ENCODE measurements around the gene MAEA.

MAEA gene

DNA sequence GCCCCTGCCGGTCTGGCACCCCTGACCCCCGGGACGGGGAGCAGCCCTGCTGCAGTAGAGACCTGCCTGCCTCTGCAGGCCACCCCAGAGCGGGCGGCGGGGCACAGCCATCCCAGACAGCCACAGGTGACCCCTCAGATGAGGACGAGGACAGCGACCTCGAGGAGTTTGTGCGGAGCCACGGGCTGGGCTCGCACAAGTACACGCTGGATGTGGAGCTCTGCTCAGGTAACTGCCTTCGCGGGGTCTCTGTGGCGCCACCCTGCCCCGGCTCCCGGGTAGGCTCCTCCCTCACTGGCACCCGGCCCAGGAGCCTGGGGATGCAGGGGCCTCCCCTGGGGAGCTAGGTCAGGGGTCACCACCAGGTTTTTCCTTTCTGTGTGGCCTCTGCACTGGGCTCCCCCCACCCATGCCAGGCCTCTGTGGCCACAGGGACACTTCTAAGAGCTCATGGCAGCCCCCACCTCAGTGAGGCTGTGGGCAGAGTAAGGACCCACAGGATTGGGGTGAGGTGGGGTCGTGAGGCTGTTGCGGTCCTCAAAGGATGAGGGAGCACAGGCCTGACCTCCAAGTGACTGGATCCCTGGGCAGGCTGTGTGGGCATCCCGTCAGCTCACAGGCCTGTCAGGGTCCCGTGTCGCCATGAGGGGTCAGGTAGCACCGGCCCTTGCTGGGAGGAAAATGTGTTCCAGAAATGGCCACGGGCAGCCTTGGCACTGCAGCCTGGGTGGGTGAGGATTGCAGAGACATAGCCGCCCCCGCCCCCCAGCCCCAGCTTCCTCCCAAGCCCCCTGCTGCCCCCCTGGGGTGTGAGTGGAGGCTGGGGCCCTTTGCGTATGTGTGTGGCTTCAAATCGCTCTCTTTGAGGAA lies 63.7 kb downstream of the MAEA start:
- DNase-seq (ENCODE audit: low read depth in 2 of 2), result no peak

- DNase-seq (ENCODE audit: low read depth in 2 of 2), result no peak
Measured at GRCh38 chr4:1354136-1354982, 64.7 kb downstream of the MAEA start.

DNA sequence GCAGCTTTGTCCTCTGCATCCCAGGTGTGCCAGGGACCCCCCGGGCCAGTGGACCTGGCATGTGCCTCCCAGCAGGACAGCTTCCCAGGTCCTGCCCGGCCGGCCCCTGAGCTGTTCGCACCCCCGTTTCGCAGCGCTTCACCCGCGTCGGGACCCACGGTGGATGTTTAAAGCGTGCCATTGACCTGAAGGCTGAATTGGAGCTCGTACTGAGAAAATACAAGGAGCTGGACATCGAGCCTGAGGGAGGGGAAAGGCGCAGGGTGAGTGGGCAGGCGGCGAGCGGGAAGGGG lies 65.2 kb downstream of the MAEA start:
- no peak for DNase-seq (ENCODE audit: low read depth in 2 of 2)

GRCh38 chr4:1355378-1355777 lies 65.7 kb downstream of the MAEA start:
- DNase-seq (ENCODE audit: low read depth in 2 of 2), result no peak

- no peak for DNase-seq (ENCODE audit: low read depth in 2 of 2)
Measured at GRCh38 chr4:1356181-1356998, 66.7 kb downstream of the MAEA start.

GRCh38 chr4:1357356-1358248 lies 67.9 kb downstream of the MAEA start:
- no peak for DNase-seq (ENCODE audit: low read depth in 2 of 2)

GRCh38 chr4:1358421-1359143 lies 68.9 kb downstream of the MAEA start:
- DNase-seq (ENCODE audit: low read depth in 2 of 2), result no peak

- DNase-seq (ENCODE audit: low read depth in 2 of 2), result peak in 1 of 2 experiments; percentile 36
Measured at GRCh38 chr4:1359144-1359501, 69.4 kb downstream of the MAEA start.

- DNase-seq (ENCODE audit: low read depth in 2 of 2), result no peak
Measured at GRCh38 chr4:1359976-1360375, 70.3 kb downstream of the MAEA start.

- peak in 1 of 2 experiments; percentile 29 for DNase-seq (ENCODE audit: low read depth in 2 of 2)
Measured at GRCh38 chr4:1360423-1361283, 71.0 kb downstream of the MAEA start.

GRCh38 chr4:1361431-1361830 lies 71.7 kb downstream of the MAEA start:
- DNase-seq (ENCODE audit: low read depth in 2 of 2), result no peak

DNA sequence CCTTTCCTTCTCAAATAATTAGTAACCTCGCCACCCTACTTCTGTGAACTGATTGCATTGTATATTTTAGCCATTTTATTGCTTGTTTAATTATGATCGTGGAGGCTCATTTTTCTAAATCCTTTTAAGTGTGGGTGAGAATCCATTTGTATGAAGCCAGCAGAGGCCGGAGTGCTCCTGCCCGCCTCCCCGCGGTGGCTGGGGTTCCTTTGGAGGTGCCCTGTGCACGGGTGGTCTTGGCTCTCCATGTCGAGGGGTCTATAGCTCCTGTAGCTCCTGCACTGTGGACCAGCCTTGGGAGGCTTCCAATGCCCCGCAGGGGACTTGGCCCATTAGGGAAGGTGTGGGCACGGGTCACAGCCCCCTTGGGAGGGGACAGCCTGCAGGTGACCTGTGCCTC lies 72.4 kb downstream of the MAEA start:
- no peak for DNase-seq (ENCODE audit: low read depth in 2 of 2)

DNA sequence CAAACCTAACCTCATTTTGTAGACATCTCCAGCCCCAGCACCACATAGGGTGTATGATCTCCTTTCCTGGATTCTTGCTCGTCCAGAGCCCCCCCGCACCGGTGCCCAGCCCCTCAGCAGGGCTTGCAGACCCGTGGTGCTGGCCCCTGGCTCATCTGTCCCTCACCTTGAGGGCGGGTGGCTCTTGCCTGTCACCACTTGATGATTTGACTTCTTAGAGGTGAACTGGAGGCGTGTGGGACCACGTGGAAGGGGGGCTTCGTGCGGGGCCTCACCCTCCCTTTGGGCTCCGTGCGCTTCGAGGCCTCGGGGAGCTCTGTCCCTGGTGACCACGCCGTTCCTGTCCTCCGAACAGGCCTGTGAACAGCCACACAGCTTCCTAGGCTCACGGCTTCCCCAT lies 72.8 kb downstream of the MAEA start:
- no peak for DNase-seq (ENCODE audit: low read depth in 2 of 2)

DNA sequence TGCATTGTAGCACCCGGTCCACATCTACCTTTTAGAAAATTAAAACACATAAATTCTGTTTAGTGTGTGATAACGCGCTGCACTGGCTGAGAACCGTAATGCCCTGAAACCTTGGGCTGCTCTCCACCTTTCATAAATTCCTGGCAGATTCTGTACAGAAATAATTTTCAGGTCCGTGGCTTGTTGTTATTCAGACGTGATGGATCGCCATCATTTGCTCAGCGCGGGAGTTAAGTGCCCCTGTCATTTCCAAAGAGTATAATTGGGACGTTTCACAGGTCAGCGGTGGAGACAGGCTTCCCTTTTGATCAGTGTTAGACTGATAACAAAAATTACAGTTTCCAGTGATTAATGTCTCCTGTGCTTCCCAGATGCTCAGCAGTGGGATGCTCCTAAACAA lies 73.8 kb downstream of the MAEA start:
- DNase-seq (ENCODE audit: low read depth in 2 of 2), result no peak

- no peak for DNase-seq (ENCODE audit: low read depth in 2 of 2)
Measured at GRCh38 chr4:1364217-1364616, 74.5 kb downstream of the MAEA start.

DNA sequence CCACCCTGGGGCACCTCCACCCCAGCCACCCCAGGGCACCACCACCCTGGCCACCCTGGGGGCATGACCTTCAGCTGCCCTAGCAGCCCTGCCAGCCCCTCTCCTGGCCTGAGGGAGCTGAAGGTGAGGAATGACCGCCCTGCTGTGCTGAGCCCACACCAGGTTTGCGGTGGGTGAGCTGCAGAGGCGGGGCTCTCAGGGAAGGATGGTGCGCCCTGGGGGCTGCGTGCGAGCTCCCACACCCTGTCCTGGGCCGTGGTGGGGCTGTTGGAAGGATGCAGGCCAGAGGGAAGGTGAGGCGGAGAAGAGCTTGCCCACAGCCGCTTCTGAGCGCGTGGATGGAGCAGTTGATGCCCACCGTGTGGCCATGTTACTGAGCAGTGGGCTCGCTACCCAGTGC lies 75.1 kb downstream of the MAEA start:
- DNase-seq (ENCODE audit: low read depth in 2 of 2), result no peak

GRCh38 chr4:1365271-1366178 lies 75.8 kb downstream of the MAEA start:
- DNase-seq (ENCODE audit: low read depth in 2 of 2), result no peak

DNA sequence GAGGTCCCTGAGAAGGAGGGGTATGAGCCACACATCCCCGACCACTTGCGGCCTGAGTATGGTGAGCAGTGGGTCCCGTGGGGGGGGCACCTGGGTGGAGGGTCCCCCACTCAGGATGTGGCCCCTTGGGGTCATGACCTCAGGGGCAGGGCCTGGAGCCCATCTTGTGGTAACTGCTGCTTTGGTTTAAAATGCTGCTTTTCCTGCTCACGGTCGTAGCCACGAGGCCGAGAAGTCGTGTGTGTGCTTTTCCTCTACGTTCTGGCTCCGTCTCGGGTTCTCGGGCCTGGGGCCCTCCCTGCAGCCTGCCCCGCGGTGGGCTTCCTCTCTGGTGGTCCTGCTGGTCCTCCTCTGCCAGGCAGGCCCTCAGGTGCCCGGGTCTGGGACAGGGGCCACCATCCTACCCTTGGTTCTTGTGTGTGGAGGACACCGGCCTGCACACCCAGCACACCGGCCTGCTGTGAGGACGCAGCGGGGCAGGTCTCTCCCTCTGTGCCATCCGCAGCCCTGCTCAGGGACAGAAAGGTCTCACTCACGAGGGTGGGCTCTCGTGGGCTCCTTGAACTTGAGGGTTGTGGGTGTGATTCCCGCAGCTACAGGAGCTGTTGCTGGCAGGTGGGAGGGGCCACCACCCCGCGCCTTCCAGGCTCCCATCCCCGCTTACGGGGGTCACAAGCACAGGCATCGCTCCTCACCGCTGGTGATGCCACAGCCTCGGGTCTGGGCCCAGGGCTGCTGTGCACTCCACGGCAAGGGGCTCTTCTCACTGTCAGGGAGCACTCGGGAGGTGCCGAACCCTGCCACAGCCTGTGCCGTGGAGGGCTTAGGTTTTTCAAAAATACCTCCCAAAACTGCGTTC lies 76.9 kb downstream of the MAEA start:
- no peak for DNase-seq (ENCODE audit: low read depth in 2 of 2)

Measured in fibroblast of skin of left quadriceps (primary cell).